ENCODE results near the gene GPHN. TPM values are rescaled to one million over a fixed set of nuclear protein-coding genes. Genes with fewer than 3 reads are reported as not detected.
A peak's percentile ranks its signal among the peaks of the same experiment; 100 is the strongest.

GPHN gene
- total and polyA plus RNA-seq, 2 of the 4 experiments (the other 2 are of a cell fraction): 8.0 to 8.1 TPM

- no peak overlapping the region for H2BK20ac ChIP-seq (ENCODE audit: low read depth, low read length)
- no peak overlapping the region for H2AK9ac ChIP-seq (replicated peaks; ENCODE audit: low read depth, low read length, poor library complexity)
- H2BK5ac ChIP-seq (ENCODE audit: low read depth, low read length, poor library complexity, severe bottlenecking): no peak overlapping the region
- H3K9me3 ChIP-seq (ENCODE audit: control insufficient read depth, insufficient read depth, low read length): no peaks in the 10 kb centered on the region; the same call in 1 of the 2 replicates
- H3K27me3 ChIP-seq (ENCODE audit: control insufficient read depth, insufficient read depth, low read length): no peaks in the 10 kb centered on the region
- ChIA-PET CTCF (no interaction called here), POLR2A (ENCODE audit: unreplicated experiment) (no interaction called here)
- no peak overlapping the region for H3K56ac ChIP-seq (ENCODE audit: extremely low read depth, insufficient read depth, low read length)
- no peak overlapping the region for H2BK15ac ChIP-seq (ENCODE audit: low read depth, low read length)
- H3K79me1 ChIP-seq (ENCODE audit: low read depth in 1 of 2, low read length in 2 of 2): no peaks in the 10 kb centered on the region
- no CpG with 5 or more reads among the region's 4 CpGs for WGBS, 2 experiments (ENCODE audit: extremely low coverage in 2 of 2, insufficient read length in 1 of 2)
- H3K36me3 ChIP-seq (ENCODE audit: control insufficient read depth, insufficient read depth, low read length): no peaks in the 10 kb centered on the region
- H3K4ac ChIP-seq (ENCODE audit: low read depth, low read length): no peak overlapping the region
- H4K20me1 ChIP-seq (ENCODE audit: insufficient read depth, low read length): no peaks in the 10 kb centered on the region
- no peak overlapping the region for H2AK5ac ChIP-seq (ENCODE audit: low read depth, low read length)
- no peak overlapping the region for H2BK120ac ChIP-seq (ENCODE audit: low read depth, low read length)
- in situ Hi-C loops (cut with MboI; ENCODE audit: low sequenced_read_pairs) (no loop called here), intact Hi-C loops (cut with micrococcal nuclease) (loop anchor here (5.0 kb wide), 1 partner anchor 165 kb away; no protein-coding TSS in a partner anchor), dilution Hi-C loops (cut with HindIII; ENCODE audit: low sequenced_read_pairs, unreplicated experiment) (no loop called here)
- no peaks in the 10 kb centered on the region for H3K4me1 ChIP-seq (ENCODE audit: control insufficient read depth, insufficient read depth, low read length)
- peak; percentile 53; the same call in 1 of the 2 replicates for ATAC-seq (ENCODE audit: low read depth)
- no peak overlapping the region for H3K4me3 ChIP-seq (ENCODE audit: insufficient read depth, low read depth, low read length)
- H3K14ac ChIP-seq (replicated peaks; ENCODE audit: low read depth, low read length): no peak overlapping the region
- H2AFZ ChIP-seq (replicated peaks; ENCODE audit: low read length, poor library complexity): no peak overlapping the region
- H3K9ac ChIP-seq (ENCODE audit: low read depth, low read length): no peak overlapping the region
- no peak overlapping the region for H3K18ac ChIP-seq (ENCODE audit: low read depth, low read length)
- no peak overlapping the region for H4K91ac ChIP-seq (ENCODE audit: insufficient read depth, low read depth, low read length)
- H3K9me1 ChIP-seq (ENCODE audit: insufficient read depth, low read length): no peaks in the 10 kb centered on the region
- no TSS peak for BruUV-seq (replicated peaks)
- DNase-seq: no peak
- H3K27ac ChIP-seq (ENCODE audit: insufficient read depth, low read length): no peak overlapping the region
- no peak overlapping the region for H4K5ac ChIP-seq (ENCODE audit: low read depth, low read length)
- H4K8ac ChIP-seq (ENCODE audit: low read depth in 2 of 2, low read length in 2 of 2): no peak overlapping the region
- TF ChIP-seq BHLHE40 (IDR thresholded peaks at IDR 0.05; ENCODE audit: low read depth, low read length): no peak
- TF ChIP-seq RAD21 (IDR thresholded peaks at IDR 0.05; ENCODE audit: low read length): peak; percentile 31
- peak; percentile 17; the same call in 1 of the 2 replicates for TF ChIP-seq SMC3 (IDR thresholded peaks at IDR 0.05; ENCODE audit: low read depth, low read length)
- TF ChIP-seq, protein P1, sequence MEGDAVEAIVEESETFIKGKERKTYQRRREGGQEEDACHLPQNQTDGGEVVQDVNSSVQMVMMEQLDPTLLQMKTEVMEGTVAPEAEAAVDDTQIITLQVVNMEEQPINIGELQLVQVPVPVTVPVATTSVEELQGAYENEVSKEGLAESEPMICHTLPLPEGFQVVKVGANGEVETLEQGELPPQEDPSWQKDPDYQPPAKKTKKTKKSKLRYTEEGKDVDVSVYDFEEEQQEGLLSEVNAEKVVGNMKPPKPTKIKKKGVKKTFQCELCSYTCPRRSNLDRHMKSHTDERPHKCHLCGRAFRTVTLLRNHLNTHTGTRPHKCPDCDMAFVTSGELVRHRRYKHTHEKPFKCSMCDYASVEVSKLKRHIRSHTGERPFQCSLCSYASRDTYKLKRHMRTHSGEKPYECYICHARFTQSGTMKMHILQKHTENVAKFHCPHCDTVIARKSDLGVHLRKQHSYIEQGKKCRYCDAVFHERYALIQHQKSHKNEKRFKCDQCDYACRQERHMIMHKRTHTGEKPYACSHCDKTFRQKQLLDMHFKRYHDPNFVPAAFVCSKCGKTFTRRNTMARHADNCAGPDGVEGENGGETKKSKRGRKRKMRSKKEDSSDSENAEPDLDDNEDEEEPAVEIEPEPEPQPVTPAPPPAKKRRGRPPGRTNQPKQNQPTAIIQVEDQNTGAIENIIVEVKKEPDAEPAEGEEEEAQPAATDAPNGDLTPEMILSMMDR (conservative IDR thresholded peaks at IDR 0.05; ENCODE audit: low read depth, low read length): peak; percentile 32
- no peak overlapping the region for H3K4me2 ChIP-seq (ENCODE audit: low read depth, low read length)
- no peak overlapping the region for H3K23ac ChIP-seq (ENCODE audit: low read depth, low read length)
Measured at GRCh38 chr14:66662374-66662773, 154.4 kb downstream of the GPHN start.
